COR-L47 (cell line): ENCODE measurements around the gene RNF26.

Experiments used
- DNase-seq: peaks from one replicate; lab custom pipeline; 2025; lab: John Stamatoyannopoulos, UW

Gene RNF26

GRCh38 chr11:119336744-119337469 lies 2.6 kb downstream of the RNF26 start:
- no peak for DNase-seq

GRCh38 chr11:119337581-119338317 lies 3.4 kb downstream of the RNF26 start:
- DNase-seq: no peak

GRCh38 chr11:119338318-119338890 lies 4.1 kb downstream of the RNF26 start:
- peak; percentile 19 for DNase-seq

- no peak for DNase-seq
These were observed 4.8 kb downstream of the RNF26 start for GRCh38 chr11:119338965-119339588.

GRCh38 chr11:119339589-119340334 lies 5.4 kb downstream of the RNF26 start:
- DNase-seq: peak; percentile 3

- no peak for DNase-seq
These were observed 6.3 kb downstream of the RNF26 start, which contains the start of gene C1QTNF5 for GRCh38 chr11:119340335-119341221. Gene C1QTNF5 (minus strand): TSS chr11:119340883. CDS start chr11:119340397, 486 bp downstream.

GRCh38 chr11:119341222-119342022 lies 7.1 kb downstream of the RNF26 start:
- DNase-seq: no peak

GRCh38 chr11:119342023-119342300 lies 7.6 kb downstream of the RNF26 start:
- DNase-seq: no peak

- no peak for DNase-seq
These were observed 8.2 kb downstream of the RNF26 start for GRCh38 chr11:119342362-119343130.

GRCh38 chr11:119343726-119344125 lies 9.4 kb downstream of the RNF26 start:
- no peak for DNase-seq

GRCh38 chr11:119344291-119345010 lies 10.1 kb downstream of the RNF26 start:
- no peak for DNase-seq

GRCh38 chr11:119345685-119346084 lies 11.4 kb downstream of the RNF26 start:
- DNase-seq: no peak

GRCh38 chr11:119346605-119347004 lies 12.3 kb downstream of the RNF26 start, which contains the start of gene MFRP:
Gene MFRP (minus strand): TSS chr11:119346705. CDS start chr11:119346513, 192 bp downstream.
- DNase-seq: no peak

GRCh38 chr11:119347242-119347641 lies 12.9 kb downstream of the RNF26 start:
- DNase-seq: no peak

GRCh38 chr11:119347940-119348605 lies 13.7 kb downstream of the RNF26 start:
- DNase-seq: no peak

- DNase-seq: no peak
These were observed 16.0 kb downstream of the RNF26 start for GRCh38 chr11:119350302-119350701.

GRCh38 chr11:119351232-119351631 lies 16.9 kb downstream of the RNF26 start:
- DNase-seq: no peak

GRCh38 chr11:119352857-119353260 lies 18.5 kb downstream of the RNF26 start:
- peak; percentile 83 for DNase-seq
